Measurements from ENCODE around the gene ACVRL1.

- TF ChIP-seq, protein P1, sequence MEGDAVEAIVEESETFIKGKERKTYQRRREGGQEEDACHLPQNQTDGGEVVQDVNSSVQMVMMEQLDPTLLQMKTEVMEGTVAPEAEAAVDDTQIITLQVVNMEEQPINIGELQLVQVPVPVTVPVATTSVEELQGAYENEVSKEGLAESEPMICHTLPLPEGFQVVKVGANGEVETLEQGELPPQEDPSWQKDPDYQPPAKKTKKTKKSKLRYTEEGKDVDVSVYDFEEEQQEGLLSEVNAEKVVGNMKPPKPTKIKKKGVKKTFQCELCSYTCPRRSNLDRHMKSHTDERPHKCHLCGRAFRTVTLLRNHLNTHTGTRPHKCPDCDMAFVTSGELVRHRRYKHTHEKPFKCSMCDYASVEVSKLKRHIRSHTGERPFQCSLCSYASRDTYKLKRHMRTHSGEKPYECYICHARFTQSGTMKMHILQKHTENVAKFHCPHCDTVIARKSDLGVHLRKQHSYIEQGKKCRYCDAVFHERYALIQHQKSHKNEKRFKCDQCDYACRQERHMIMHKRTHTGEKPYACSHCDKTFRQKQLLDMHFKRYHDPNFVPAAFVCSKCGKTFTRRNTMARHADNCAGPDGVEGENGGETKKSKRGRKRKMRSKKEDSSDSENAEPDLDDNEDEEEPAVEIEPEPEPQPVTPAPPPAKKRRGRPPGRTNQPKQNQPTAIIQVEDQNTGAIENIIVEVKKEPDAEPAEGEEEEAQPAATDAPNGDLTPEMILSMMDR (IDR thresholded peaks at IDR 0.05; ENCODE audit: low read depth, low read length, poor library complexity, severe bottlenecking): no peak
- no peak for TF ChIP-seq EZH2phosphoT487 (IDR thresholded peaks at IDR 0.05; ENCODE audit: borderline replicate concordance, low read length)
Measured at GRCh38 chr12:51879102-51879501, 28.2 kb upstream of the ACVRL1 start.
